Measurements from ENCODE around the gene FIP1L1. TPM values are rescaled to one million over a fixed set of nuclear protein-coding genes. Genes with fewer than 3 reads are reported as not detected.

Gene FIP1L1
- total RNA-seq, 3 donors from 2014 or later (not counting 1 experiment from before 2014, with no cell fraction given): 76.2 to 94.0 (median 85.6) TPM

Other genes starting within 250 kb of the FIP1L1 start
- gene SCFD2, start 11.6 kb upstream of the FIP1L1 start, total RNA-seq: 10 to 100 TPM; 26.4 to 29.4 (median 28.9) TPM
- gene LNX1, start 213.8 kb downstream of the FIP1L1 start, total RNA-seq: not detected